Hematopoietic multipotent progenitor cell (in vitro differentiated cells): Measurements from ENCODE around the gene CENPM. TPM values are rescaled to one million over a fixed set of nuclear protein-coding genes. Genes with fewer than 3 reads are reported as not detected.

Experiments used
- DNase-seq, 3 donors: peaks; one replicate each; pipeline ENCODE4 v3.0.0-alpha.2; 2011 to 2015; ENCODE audit warnings: low read depth in 2 of 3, low spot score in 2 of 3
- total RNA-seq: library from RNA; depleted of rRNA; stranded (reverse); fragments of >200 nt; gene quantifications from one replicate; pipeline ENCODE4 v1.2.3, GENCODE V29; 2012

The CENPM gene
- total RNA-seq, 1 donor = 19.9 TPM

- peak in 2 of 3 donors; percentile 54 to 69 for DNase-seq
Measured at GRCh38 chr22:41915035-41915785, 31.7 kb downstream of the CENPM start, which contains the start of gene SHISA8. Gene SHISA8, minus strand, starts transcription at chr22:41915074. Its CDS starts 407 bp downstream, at chr22:41914667.

GRCh38 chr22:41914611-41915034, 32.3 kb downstream of the CENPM start:
- DNase-seq = no peak

- no peak for DNase-seq
Measured at GRCh38 chr22:41913842-41914534, 33.0 kb downstream of the CENPM start.

- DNase-seq = no peak
Measured at GRCh38 chr22:41913040-41913719, 33.8 kb downstream of the CENPM start.

- no peak for DNase-seq
Measured at GRCh38 chr22:41912338-41913039, 34.5 kb downstream of the CENPM start.

GRCh38 chr22:41911001-41911611, 35.8 kb downstream of the CENPM start:
- DNase-seq = no peak

GRCh38 chr22:41910050-41911000, 36.6 kb downstream of the CENPM start:
- DNase-seq = peak in 1 of 3 donors; percentile 46

- no peak for DNase-seq
Measured at GRCh38 chr22:41909310-41910049, 37.5 kb downstream of the CENPM start.

GRCh38 chr22:41908411-41909309, 38.3 kb downstream of the CENPM start:
- DNase-seq = no peak

GRCh38 chr22:41907436-41908401, 39.2 kb downstream of the CENPM start:
- DNase-seq = no peak

- DNase-seq = no peak
Measured at GRCh38 chr22:41906822-41907221, 40.1 kb downstream of the CENPM start.

GRCh38 chr22:41905411-41906202, 41.3 kb downstream of the CENPM start:
- DNase-seq = no peak

- DNase-seq = no peak
Measured at GRCh38 chr22:41904450-41905410, 42.2 kb downstream of the CENPM start.

GRCh38 chr22:41902932-41903421, 44.0 kb downstream of the CENPM start:
- no peak for DNase-seq
